Rectal smooth muscle tissue (tissue), 1 donor: ENCODE results near the gene TMEM50B.
"Not testable (repeated sequence)": the region's sequence is repeated elsewhere in the genome, so short reads cannot be mapped to it uniquely, and the experiment has no call there.

Experiments used
- H3K27ac ChIP-seq: one replicate; pipeline ENCODE4 v1.7.0; 2013; ENCODE audit warnings: low read depth, low read length, inconsistent platforms
- H3K27me3 ChIP-seq: one replicate; pipeline ENCODE4 v1.7.0; 2013; ENCODE audit warnings: low read length; ENCODE audit not compliant: control insufficient read depth, insufficient read depth
- H3K36me3 ChIP-seq: one replicate; pipeline ENCODE4 v1.7.0; 2013; ENCODE audit warnings: low read length; ENCODE audit not compliant: control insufficient read depth, insufficient read depth
- H3K4me1 ChIP-seq: one replicate; pipeline ENCODE4 v1.7.0; 2013; ENCODE audit warnings: low read length; ENCODE audit not compliant: control insufficient read depth, insufficient read depth
- H3K4me3 ChIP-seq: one replicate; pipeline ENCODE4 v1.7.0; 2013; ENCODE audit warnings: low read length
- H3K9ac ChIP-seq: one replicate; pipeline ENCODE4 v1.7.0; 2013; ENCODE audit warnings: low read length

Gene TMEM50B

GRCh38 chr21:33414926-33415325 is 64.8 kb downstream of the TMEM50B start:
- H3K4me3 ChIP-seq = no peak overlapping the region
- peaks cover under 1% of the 10 kb centered on the region for H3K4me1 ChIP-seq
- no peak overlapping the region for H3K9ac ChIP-seq
- no peaks in the 10 kb centered on the region for H3K27me3 ChIP-seq
- H3K36me3 ChIP-seq = peaks cover 6% of the 10 kb centered on the region
- no peak overlapping the region for H3K27ac ChIP-seq

- H3K4me3 ChIP-seq = no peak overlapping the region
- H3K27ac ChIP-seq = no peak overlapping the region
- H3K4me1 ChIP-seq = no peaks in the 10 kb centered on the region
- H3K36me3 ChIP-seq = peaks cover 5% of the 10 kb centered on the region
- no peaks in the 10 kb centered on the region for H3K27me3 ChIP-seq
- no peak overlapping the region for H3K9ac ChIP-seq
Measured at GRCh38 chr21:33414068-33414467, 65.7 kb downstream of the TMEM50B start.

DNA sequence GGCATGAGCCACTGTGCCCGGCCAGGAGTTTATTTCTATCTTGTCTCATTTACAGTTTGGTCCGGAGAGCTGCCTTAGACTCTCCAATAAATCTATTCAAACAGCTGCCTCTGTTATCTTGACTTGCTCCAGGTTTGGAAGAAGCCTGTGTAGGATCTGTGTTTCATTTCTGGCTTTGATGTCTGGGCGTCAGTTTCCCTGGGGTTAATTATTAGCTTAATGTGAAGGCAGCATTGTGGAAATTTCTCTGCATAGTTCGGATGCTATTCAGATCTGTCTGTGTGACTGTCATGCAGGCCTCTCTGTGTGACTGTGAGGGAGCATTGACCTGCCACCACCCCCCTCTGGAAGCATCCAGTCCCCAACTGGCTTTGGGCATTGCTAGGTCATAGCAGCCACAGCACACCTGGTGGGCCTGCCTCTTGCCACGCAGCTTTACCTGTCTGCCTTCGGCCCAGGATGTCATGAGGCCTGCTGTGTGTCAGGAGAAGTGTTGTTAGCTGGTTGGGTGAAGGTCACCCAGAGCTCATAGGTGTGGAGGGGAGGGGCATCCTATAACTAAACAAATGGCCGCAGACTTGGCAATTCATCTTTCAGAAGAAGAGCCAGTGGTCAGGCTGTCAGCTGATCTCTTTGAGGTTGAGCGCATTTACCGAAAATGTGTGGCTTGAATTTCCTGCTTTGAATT is 66.8 kb downstream of the TMEM50B start:
- no peaks in the 10 kb centered on the region for H3K4me1 ChIP-seq
- H3K27me3 ChIP-seq = no peaks in the 10 kb centered on the region
- no peak overlapping the region for H3K27ac ChIP-seq
- peak overlapping the region; percentile 13 for H3K4me3 ChIP-seq
- H3K9ac ChIP-seq = no peak overlapping the region
- H3K36me3 ChIP-seq = peaks cover 5% of the 10 kb centered on the region

DNA sequence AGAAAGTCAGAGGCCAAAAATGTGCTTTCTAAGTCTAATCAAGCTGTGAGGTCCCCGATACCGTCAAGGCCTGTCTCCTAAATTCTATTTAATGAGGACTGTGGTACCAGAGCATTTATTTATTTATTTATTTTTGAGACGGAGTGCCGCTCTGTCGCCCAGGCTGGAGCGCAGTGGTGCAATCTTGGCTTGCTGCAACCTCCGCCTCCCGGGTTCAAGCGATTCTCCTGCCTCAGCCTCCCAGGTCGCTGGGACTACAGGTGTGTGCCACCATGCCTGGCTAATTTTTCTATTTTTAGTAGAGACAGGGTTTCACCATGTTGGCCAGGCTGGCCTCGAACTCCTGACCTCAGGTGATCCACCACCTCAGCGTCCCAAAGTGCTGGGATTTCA is 67.3 kb downstream of the TMEM50B start:
- not testable (repeated sequence) for H3K9ac ChIP-seq, H3K27me3 ChIP-seq, H3K4me3 ChIP-seq, H3K36me3 ChIP-seq, H3K27ac ChIP-seq, H3K4me1 ChIP-seq

DNA sequence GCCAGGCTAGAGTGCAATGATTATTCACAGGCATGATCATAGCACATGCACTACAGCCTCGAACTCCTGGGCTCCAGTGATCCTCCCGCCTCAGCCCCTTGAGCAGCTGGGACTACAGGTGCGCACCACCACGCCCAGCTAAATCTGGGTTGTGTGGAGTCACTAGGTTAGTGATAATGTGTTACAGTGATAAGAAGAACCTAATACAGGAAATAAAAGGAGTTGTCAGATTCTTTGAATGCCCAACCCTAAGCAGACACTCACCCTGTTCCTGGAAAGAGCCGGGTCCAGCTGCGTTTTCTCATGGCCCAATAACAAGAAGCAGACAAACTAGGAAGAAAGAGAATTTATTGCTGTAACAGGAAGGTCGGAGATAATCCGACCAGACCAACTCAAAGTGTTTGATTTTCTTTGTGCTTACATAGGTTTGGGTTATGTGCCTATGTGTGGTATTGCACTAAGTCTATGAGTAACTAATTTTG is 67.8 kb downstream of the TMEM50B start:
- H3K9ac ChIP-seq = no peak overlapping the region
- H3K36me3 ChIP-seq = peaks cover 5% of the 10 kb centered on the region
- no peak overlapping the region for H3K4me3 ChIP-seq
- H3K27ac ChIP-seq = no peak overlapping the region
- no peaks in the 10 kb centered on the region for H3K4me1 ChIP-seq
- no peaks in the 10 kb centered on the region for H3K27me3 ChIP-seq

- no peak overlapping the region for H3K9ac ChIP-seq
- no peaks in the 10 kb centered on the region for H3K36me3 ChIP-seq
- H3K27me3 ChIP-seq = no peaks in the 10 kb centered on the region
- no peak overlapping the region for H3K4me3 ChIP-seq
- no peaks in the 10 kb centered on the region for H3K4me1 ChIP-seq
- no peak overlapping the region for H3K27ac ChIP-seq
Measured at GRCh38 chr21:33406493-33406892, 73.3 kb downstream of the TMEM50B start.

GRCh38 chr21:33403786-33404585 is 75.8 kb downstream of the TMEM50B start:
- peak overlapping the region; percentile 87 for H3K27ac ChIP-seq
- H3K9ac ChIP-seq = peak overlapping the region; percentile 73
- H3K4me1 ChIP-seq = no peaks in the 10 kb centered on the region
- no peaks in the 10 kb centered on the region for H3K36me3 ChIP-seq
- no peaks in the 10 kb centered on the region for H3K27me3 ChIP-seq
- peak overlapping the region; percentile 78 for H3K4me3 ChIP-seq

- H3K27me3 ChIP-seq = no peaks in the 10 kb centered on the region
- peak within 1 kb of the TSS; percentile 78 for H3K4me3 ChIP-seq
- no peaks in the 10 kb centered on the region for H3K36me3 ChIP-seq
- peak within 1 kb of the TSS; percentile 73 for H3K9ac ChIP-seq
- H3K27ac ChIP-seq = peak within 1 kb of the TSS; percentile 87
- H3K4me1 ChIP-seq = no peaks in the 10 kb centered on the region
Measured at GRCh38 chr21:33403128-33403785, 76.5 kb downstream of the TMEM50B start, which contains the start of gene IFNGR2. IFNGR2 (plus strand) TSS chr21:33403413; CDS start chr21:33403544, 131 bp downstream.

GRCh38 chr21:33402001-33402979 is 77.5 kb downstream of the TMEM50B start:
- no peak overlapping the region for H3K9ac ChIP-seq
- H3K27ac ChIP-seq = peak overlapping the region; percentile 87
- H3K27me3 ChIP-seq = no peaks in the 10 kb centered on the region
- no peaks in the 10 kb centered on the region for H3K4me1 ChIP-seq
- no peaks in the 10 kb centered on the region for H3K36me3 ChIP-seq
- peak overlapping the region; percentile 55 for H3K4me3 ChIP-seq

DNA sequence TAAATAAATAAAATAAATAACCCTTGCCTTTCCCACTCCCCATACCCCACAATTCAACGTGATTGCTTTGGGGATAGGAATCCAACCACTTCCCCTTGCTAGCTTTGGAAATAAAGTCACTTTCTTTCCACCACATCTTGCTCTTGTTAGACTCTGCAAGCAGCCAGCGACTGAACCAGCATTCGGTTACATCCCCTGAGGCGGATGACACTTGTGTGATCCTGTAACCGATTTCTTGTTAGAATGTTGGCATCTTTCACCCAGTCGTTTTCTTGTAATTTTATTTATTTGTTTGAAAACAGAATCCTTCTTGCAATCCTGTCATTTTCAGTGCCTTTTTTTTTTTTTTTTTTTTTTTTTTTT is 78.2 kb downstream of the TMEM50B start:
- no peak overlapping the region for H3K9ac ChIP-seq
- no peaks in the 10 kb centered on the region for H3K27me3 ChIP-seq
- H3K4me1 ChIP-seq = no peaks in the 10 kb centered on the region
- no peak overlapping the region for H3K4me3 ChIP-seq
- no peaks in the 10 kb centered on the region for H3K36me3 ChIP-seq
- no peak overlapping the region for H3K27ac ChIP-seq
